ENCODE measurements around the gene DOCK8. TPM values are rescaled to one million over a fixed set of nuclear protein-coding genes. Genes with fewer than 3 reads are reported as not detected.

Gene DOCK8
- total RNA-seq, 1 experiment from 2014 or later: 0.12 TPM

- DNase-seq (ENCODE audit: extremely low read depth, low read depth): no peak
Observed at GRCh38 chr9:304106-304505, 89.4 kb downstream of the DOCK8 start.

- DNase-seq (ENCODE audit: extremely low read depth, low read depth): no peak
Observed at GRCh38 chr9:304519-305185, 90.0 kb downstream of the DOCK8 start.

- no peak for DNase-seq (ENCODE audit: extremely low read depth, low read depth)
Observed at GRCh38 chr9:306907-307306, 92.2 kb downstream of the DOCK8 start.

GRCh38 chr9:311841-312240 lies 97.2 kb downstream of the DOCK8 start:
- DNase-seq (ENCODE audit: extremely low read depth, low read depth): no peak

- DNase-seq (ENCODE audit: extremely low read depth, low read depth): no peak
Observed at GRCh38 chr9:312596-313320, 98.1 kb downstream of the DOCK8 start.

- DNase-seq (ENCODE audit: extremely low read depth, low read depth): no peak
Observed at GRCh38 chr9:316382-316965, 101.8 kb downstream of the DOCK8 start.

- DNase-seq (ENCODE audit: extremely low read depth, low read depth): no peak
Observed at GRCh38 chr9:318646-319045, 104.0 kb downstream of the DOCK8 start.

GRCh38 chr9:324971-325370 lies 110.3 kb downstream of the DOCK8 start:
- DNase-seq (ENCODE audit: extremely low read depth, low read depth): no peak

- DNase-seq (ENCODE audit: extremely low read depth, low read depth): no peak
Observed at GRCh38 chr9:326667-327066, 112.0 kb downstream of the DOCK8 start.

GRCh38 chr9:328453-328852 lies 113.8 kb downstream of the DOCK8 start:
- no peak for DNase-seq (ENCODE audit: extremely low read depth, low read depth)

GRCh38 chr9:331197-331596 lies 116.5 kb downstream of the DOCK8 start:
- no peak for DNase-seq (ENCODE audit: extremely low read depth, low read depth)

- DNase-seq (ENCODE audit: extremely low read depth, low read depth): no peak
Observed at GRCh38 chr9:335373-335772, 120.7 kb downstream of the DOCK8 start.

GRCh38 chr9:336039-336438 lies 121.4 kb downstream of the DOCK8 start:
- no peak for DNase-seq (ENCODE audit: extremely low read depth, low read depth)

GRCh38 chr9:338602-339001 lies 123.9 kb downstream of the DOCK8 start:
- no peak for DNase-seq (ENCODE audit: extremely low read depth, low read depth)

- DNase-seq (ENCODE audit: extremely low read depth, low read depth): no peak
Observed at GRCh38 chr9:341634-342421, 127.2 kb downstream of the DOCK8 start.

GRCh38 chr9:343773-344172 lies 129.1 kb downstream of the DOCK8 start:
- no peak for DNase-seq (ENCODE audit: extremely low read depth, low read depth)

GRCh38 chr9:346111-346571 lies 131.5 kb downstream of the DOCK8 start:
- DNase-seq (ENCODE audit: extremely low read depth, low read depth): no peak

- DNase-seq (ENCODE audit: extremely low read depth, low read depth): peak; percentile 34
Observed at GRCh38 chr9:347667-348292, 133.1 kb downstream of the DOCK8 start.

GRCh38 chr9:350384-350783 lies 135.7 kb downstream of the DOCK8 start:
- DNase-seq (ENCODE audit: extremely low read depth, low read depth): no peak

- no peak for DNase-seq (ENCODE audit: extremely low read depth, low read depth)
Observed at GRCh38 chr9:351916-352315, 137.3 kb downstream of the DOCK8 start.

GRCh38 chr9:353077-353476 lies 138.4 kb downstream of the DOCK8 start:
- DNase-seq (ENCODE audit: extremely low read depth, low read depth): no peak
